Liver (tissue), 3 donors: Measurements from ENCODE around the gene LMF1.

Source experiments
- CTCF ChIP-seq: fragments of 150-350 bp; IDR thresholded peaks from 2 replicates; pipeline ENCODE4 v1.5.1; 2017; ENCODE audit warnings: improper control_type of control experiment, low read depth, low read length; ENCODE audit not compliant: missing input control
- FOXA1 ChIP-seq: IDR thresholded peaks from 2 replicates; pipeline ENCODE4 v1.6.1; 2016; ENCODE audit warnings: antibody characterized with exemption
- GABPA ChIP-seq, 2 donors: IDR thresholded peaks in 1 of 2; conservative IDR thresholded peaks in 1 of 2; 2 replicates each; pipeline ENCODE4 v1.6.1; 2016; ENCODE audit warnings: antibody characterized with exemption in 2 of 2, mild to moderate bottlenecking in 1 of 2, moderate library complexity in 1 of 2
- HNF4A ChIP-seq, 2 donors: conservative IDR thresholded peaks; 2 replicates each; pipeline ENCODE4 v1.6.1; 2016; ENCODE audit warnings: antibody characterized with exemption in 2 of 2, mild to moderate bottlenecking in 2 of 2
- JUND ChIP-seq, 2 donors: IDR thresholded peaks; 2 replicates each; pipeline ENCODE4 v1.6.1; 2016; ENCODE audit warnings: antibody characterized with exemption in 2 of 2
- RAD21 ChIP-seq, 2 donors: IDR thresholded peaks; 2 replicates each; pipeline ENCODE4 v1.6.1; 2016; ENCODE audit warnings: antibody characterized with exemption in 2 of 2, mild to moderate bottlenecking in 2 of 2
- REST ChIP-seq: IDR thresholded peaks from 2 replicates; pipeline ENCODE4 v1.6.1; 2016; ENCODE audit warnings: antibody characterized with exemption, mild to moderate bottlenecking
- SP1 ChIP-seq: IDR thresholded peaks from 2 replicates; pipeline ENCODE4 v1.6.1; 2018; ENCODE audit warnings: antibody characterized with exemption, mild to moderate bottlenecking
- YY1 ChIP-seq: IDR thresholded peaks from 2 replicates; pipeline ENCODE4 v1.6.1; 2016; ENCODE audit warnings: antibody characterized with exemption, mild to moderate bottlenecking
- donor health status: healthy.
- donor health status: healthy.

- no peak for TF ChIP-seq SP1
- no peak for TF ChIP-seq CTCF
- no peak for TF ChIP-seq HNF4A (conservative IDR thresholded peaks at IDR 0.05)
- no peak for TF ChIP-seq GABPA (IDR thresholded peaks at IDR 0.05 in 1 of 2, conservative IDR thresholded peaks at IDR 0.05 in 1 of 2)
- no peak for TF ChIP-seq RAD21 (IDR thresholded peaks at IDR 0.05)
- no peak for TF ChIP-seq JUND (IDR thresholded peaks at IDR 0.05)
- no peak for TF ChIP-seq REST
- TF ChIP-seq YY1: no peak
- no peak for TF ChIP-seq FOXA1
These were observed 84.7 kb downstream of the LMF1 start for GRCh38 chr16:886084-886543.
